Measurements from ENCODE around the gene CHSY3. TPM values are rescaled to one million over a fixed set of nuclear protein-coding genes. Genes with fewer than 3 reads are reported as not detected.

CHSY3 gene
- polyA plus RNA-seq, 1 experiment, result 0.67 TPM

GRCh38 chr5:130115686-130116085, 211.4 kb downstream of the CHSY3 start:
- no peak overlapping the region for H3K27ac ChIP-seq (ENCODE audit: low read depth, low read length)
- POLR2A ChIA-PET, result no interaction called here
- H3K9me3 ChIP-seq (ENCODE audit: control insufficient read depth, insufficient read depth, low read length), result no peaks in the 10 kb centered on the region
- CTCF ChIA-PET, result interaction anchor here (1.0 to 1.1 kb wide), 2 partner anchors 26 to 994 kb away, joined by 3 to 4 read pairs; no protein-coding TSS in a partner anchor
- no peak for TF ChIP-seq CTCF (IDR thresholded peaks at IDR 0.05; ENCODE audit: low read depth, low read length)
- H3K4me3 ChIP-seq (ENCODE audit: low read depth, low read length), result no peak overlapping the region
- no peak for DNase-seq (ENCODE audit: low read depth, low spot score)
- H3K27me3 ChIP-seq (ENCODE audit: control insufficient read depth, insufficient read depth, low read length), result no peaks in the 10 kb centered on the region

- Histone ChIP-seq H3K9me3 (ENCODE audit: control insufficient read depth, insufficient read depth, low read length) (no peaks in the 10 kb centered on the region), H3K27me3 (ENCODE audit: control insufficient read depth, insufficient read depth, low read length) (no peaks in the 10 kb centered on the region), H3K4me3 (ENCODE audit: low read depth, low read length) (no peak overlapping the region), H3K27ac (ENCODE audit: low read depth, low read length) (no peak overlapping the region)
- ChIA-PET POLR2A (no interaction called here), CTCF (interaction anchor here (1.1 to 1.5 kb wide), 2 partner anchors 25 to 993 kb away, joined by 3 to 4 read pairs; no protein-coding TSS in a partner anchor)
- no peak for DNase-seq (ENCODE audit: low read depth, low spot score)
- no peak for TF ChIP-seq CTCF (IDR thresholded peaks at IDR 0.05; ENCODE audit: low read depth, low read length)
Observed at GRCh38 chr5:130116462-130116861, 212.2 kb downstream of the CHSY3 start.

GRCh38 chr5:130116972-130117371, 212.7 kb downstream of the CHSY3 start:
- ChIA-PET CTCF (interaction anchor here (0.8 to 1.5 kb wide), 2 partner anchors 7 to 25 kb away, joined by 3 to 4 read pairs; no protein-coding TSS in a partner anchor), POLR2A (no interaction called here)
- DNase-seq (ENCODE audit: low read depth, low spot score), result no peak
- H3K9me3 ChIP-seq (ENCODE audit: control insufficient read depth, insufficient read depth, low read length), result no peaks in the 10 kb centered on the region
- no peak overlapping the region for H3K27ac ChIP-seq (ENCODE audit: low read depth, low read length)
- no peak overlapping the region for H3K4me3 ChIP-seq (ENCODE audit: low read depth, low read length)
- TF ChIP-seq CTCF (IDR thresholded peaks at IDR 0.05; ENCODE audit: low read depth, low read length), result no peak
- no peaks in the 10 kb centered on the region for H3K27me3 ChIP-seq (ENCODE audit: control insufficient read depth, insufficient read depth, low read length)

- H3K27me3 ChIP-seq (ENCODE audit: control insufficient read depth, insufficient read depth, low read length), result no peaks in the 10 kb centered on the region
- TF ChIP-seq CTCF (IDR thresholded peaks at IDR 0.05; ENCODE audit: low read depth, low read length), result no peak
- H3K9me3 ChIP-seq (ENCODE audit: control insufficient read depth, insufficient read depth, low read length), result no peaks in the 10 kb centered on the region
- H3K27ac ChIP-seq (ENCODE audit: low read depth, low read length), result no peak overlapping the region
- CTCF ChIA-PET, result no interaction called here
- DNase-seq (ENCODE audit: low read depth, low spot score), result no peak
- POLR2A ChIA-PET, result no interaction called here
- H3K4me3 ChIP-seq (ENCODE audit: low read depth, low read length), result no peak overlapping the region
Observed at GRCh38 chr5:130126746-130127145, 222.5 kb downstream of the CHSY3 start.

GRCh38 chr5:130135506-130135905, 231.2 kb downstream of the CHSY3 start:
- POLR2A ChIA-PET, result no interaction called here

More at GRCh38 chr5:130135506-130135905, 231.2 kb downstream of the CHSY3 start:
- Histone ChIP-seq H3K9me3 (ENCODE audit: control insufficient read depth, insufficient read depth, low read length) (no peaks in the 10 kb centered on the region), H3K27ac (ENCODE audit: low read depth, low read length) (no peak overlapping the region), H3K27me3 (ENCODE audit: control insufficient read depth, insufficient read depth, low read length) (no peaks in the 10 kb centered on the region), H3K4me3 (ENCODE audit: low read depth, low read length) (no peak overlapping the region)
- DNase-seq (ENCODE audit: low read depth, low spot score), result no peak
- TF ChIP-seq CTCF (IDR thresholded peaks at IDR 0.05; ENCODE audit: low read depth, low read length), result no peak
- CTCF ChIA-PET, result interaction anchor here (2.0 to 2.6 kb wide), 2 partner anchors 26 to 235 kb away, joined by 10 to 14 read pairs; no protein-coding TSS in a partner anchor
